CD14-positive monocyte (primary cell): ENCODE measurements around the gene NTM. TPM values are rescaled to one million over a fixed set of nuclear protein-coding genes. Genes with fewer than 3 reads are reported as not detected.

Experiments used
- DNase-seq, 3 donors: peaks; one replicate each; pipeline ENCODE4 v3.0.0-alpha.2; 2011 to 2022
- H2AFZ ChIP-seq: 2 replicates; pipeline ENCODE4 v1.6.0; 2012; ENCODE audit warnings: mild to moderate bottlenecking, low read depth, low read length, inconsistent platforms; ENCODE audit not compliant: insufficient read depth, poor library complexity, severe bottlenecking
- H3K27ac ChIP-seq, 2 donors: 1 replicate in 1 of 2; 2 replicates in 1 of 2; pipeline ENCODE4 v1.5.1; 2012 to 2013; ENCODE audit warnings: low read length in 2 of 2, control low read depth in 1 of 2, inconsistent platforms in 1 of 2, low read depth in 1 of 2, mild to moderate bottlenecking in 1 of 2
- H3K27me3 ChIP-seq, 2 donors: one replicate each; pipeline versions ENCODE4 v1.6.0 to v1.6.1; 2011 to 2013; ENCODE audit warnings: low read length in 2 of 2; ENCODE audit not compliant: control insufficient read depth in 2 of 2, insufficient read depth in 2 of 2
- H3K36me3 ChIP-seq, 2 donors: replicated peaks in 1 of 2; 1 replicate in 1 of 2; 2 replicates in 1 of 2; pipeline versions ENCODE4 v1.5.1 to v1.6.1; 2012 to 2013; ENCODE audit warnings: low read length in 2 of 2, control low read depth in 1 of 2, inconsistent platforms in 1 of 2, mild to moderate bottlenecking in 1 of 2; ENCODE audit not compliant: insufficient read depth in 2 of 2, control insufficient read depth in 1 of 2
- H3K4me1 ChIP-seq, 2 donors: 1 replicate in 1 of 2; 2 replicates in 1 of 2; pipeline versions ENCODE4 v1.5.1 to v1.6.1; 2012 to 2013; ENCODE audit warnings: low read length in 2 of 2, control low read depth in 1 of 2, inconsistent platforms in 1 of 2, mild to moderate bottlenecking in 1 of 2, moderate library complexity in 1 of 2; ENCODE audit not compliant: insufficient read depth in 2 of 2, control insufficient read depth in 1 of 2
- H3K4me2 ChIP-seq: replicated peaks from 2 replicates; pipeline ENCODE3; 2012; ENCODE audit warnings: low read length, moderate library complexity, mild to moderate bottlenecking; ENCODE audit not compliant: poor library complexity, severe bottlenecking; ENCODE audit errors: extremely low read depth
- H3K4me3 ChIP-seq, 3 experiments: fragments of 200-600 bp in 1 of 3; sonication (generic) in 1 of 3; replicated peaks in 1 of 3; 1 replicate in 2 of 3; 2 replicates in 1 of 3; pipeline ENCODE4 v1.5.1; 2011 to 2013; ENCODE audit warnings: low read length in 3 of 3, mild to moderate bottlenecking in 3 of 3, control low read depth in 2 of 3, low read depth in 2 of 3, inconsistent platforms in 1 of 3, moderate library complexity in 1 of 3
- H3K79me2 ChIP-seq: 2 replicates; pipeline ENCODE4 v1.6.0; 2012; ENCODE audit warnings: mild to moderate bottlenecking, control low read depth, inconsistent platforms, low read length, moderate library complexity; ENCODE audit not compliant: insufficient read depth
- H3K9ac ChIP-seq: 2 replicates; pipeline ENCODE4 v1.6.0; 2017; ENCODE audit warnings: low read length, mild to moderate bottlenecking; ENCODE audit not compliant: insufficient read depth, poor library complexity, severe bottlenecking
- H3K9me3 ChIP-seq, 2 donors: replicated peaks in 1 of 2; 1 replicate in 1 of 2; 2 replicates in 1 of 2; pipeline versions ENCODE4 v1.5.1 to v1.6.1; 2012 to 2013; ENCODE audit warnings: low read length in 2 of 2, control low read depth in 1 of 2; ENCODE audit not compliant: control insufficient read depth in 1 of 2, insufficient read depth in 1 of 2
- H4K20me1 ChIP-seq: 2 replicates; pipeline ENCODE4 v1.6.0; 2012; ENCODE audit warnings: mild to moderate bottlenecking, low read length, control low read depth, moderate library complexity; ENCODE audit not compliant: insufficient read depth
- H3K27ac Mint-ChIP-seq, 7 donors: one replicate each; pipeline ENCODE4 v1.8.0; 2020; ENCODE audit warnings: mild to moderate bottlenecking in 7 of 7, mixed read lengths in 7 of 7, moderate library complexity in 6 of 7, inconsistent platforms in 2 of 7
- H3K27me3 Mint-ChIP-seq, 3 donors: one replicate each; pipeline ENCODE4 v1.8.0; 2021 to 2022; ENCODE audit warnings: low read depth in 3 of 3, mild to moderate bottlenecking in 3 of 3, mixed read lengths in 3 of 3, moderate library complexity in 3 of 3, inconsistent platforms in 1 of 3
- H3K36me3 Mint-ChIP-seq, 2 donors: one replicate each; pipeline ENCODE4 v1.8.0; 2020; ENCODE audit warnings: mixed read lengths in 2 of 2, inconsistent platforms in 1 of 2, mild to moderate bottlenecking in 1 of 2
- H3K4me1 Mint-ChIP-seq: one replicate; pipeline ENCODE4 v1.8.0; 2020; ENCODE audit warnings: mild to moderate bottlenecking, mixed read lengths
- H3K4me3 Mint-ChIP-seq, 2 donors: one replicate each; pipeline ENCODE4 v1.8.0; 2020; ENCODE audit warnings: mild to moderate bottlenecking in 2 of 2, mixed read lengths in 2 of 2, moderate library complexity in 1 of 2
- H3K9me3 Mint-ChIP-seq, 7 donors: one replicate each; pipeline ENCODE4 v1.8.0; 2020 to 2022; ENCODE audit warnings: mixed read lengths in 7 of 7, mild to moderate bottlenecking in 6 of 7, moderate library complexity in 6 of 7, inconsistent platforms in 2 of 7
- CTCF ChIP-seq: fragments of 200-600 bp; IDR thresholded peaks from one replicate; pipeline ENCODE4 v1.8.0; 2022; ENCODE audit warnings: antibody characterized with exemption, mild to moderate bottlenecking
- WGBS: methylation state at CpG from one replicate; pipeline ENCODE4 v1.1.5; 2013; ENCODE audit warnings: missing lambda C conversion rate; ENCODE audit not compliant: insufficient coverage; 5-methylcytosine and 5-hydroxymethylcytosine counted together
- intact Hi-C, 2 donors: fragments of 100-400 bp; cut with micrococcal nuclease; formaldehyde crosslinking; loops; one replicate each; pipeline versions ENCODE4 v1.15.0 to v1.15.1; 2023
- polyA plus RNA-seq, 3 donors: library from polyadenylated mRNA; depleted of rRNA in 1 of 3; unstranded in 2 of 3; stranded (reverse) in 1 of 3; fragments of 300-500 nt in 2 of 3; fragments of >200 nt in 1 of 3; fragmentation: Illumina TruSeq in 2 of 3; gene quantifications; 1 replicate in 2 of 3; 2 replicates in 1 of 3; pipeline ENCODE4 v1.2.3, GENCODE V29; 2012 to 2021

Gene NTM
- polyA plus RNA-seq, 3 donors = not detected

GRCh38 chr11:131943295-131943694 lies 572.9 kb downstream of the NTM start:
- no peak for DNase-seq
- Histone ChIP-seq H3K9me3 (no peaks in the 10 kb centered on the region), H3K4me3 (no peak overlapping the region), H3K4me2 (no peak overlapping the region), H4K20me1 (no peaks in the 10 kb centered on the region), H3K36me3 (no peaks in the 10 kb centered on the region), H3K9ac (no peak overlapping the region), H3K27ac (no peak overlapping the region), H3K27me3 (no peaks in the 10 kb centered on the region), H2AFZ (no peak overlapping the region), H3K79me2 (no peaks in the 10 kb centered on the region), H3K4me1 (no peaks in the 10 kb centered on the region)
- Mint-ChIP-seq H3K36me3 (no peaks in the 10 kb centered on the region), H3K27ac (no peak overlapping the region), H3K9me3 (no peaks in the 10 kb centered on the region), H3K4me1 (peaks cover under 1% of the 10 kb centered on the region), H3K4me3 (no peak overlapping the region), H3K27me3 (peaks cover 2 to 15% (median 8%) of the 10 kb centered on the region in 3 donors)
- intact Hi-C loops = no loop called here
- no peak for TF ChIP-seq CTCF
- 92% methylated on average over 6 of the region's 6 CpGs for WGBS

- H3K27ac Mint-ChIP-seq = no peak overlapping the region
- H3K4me2 ChIP-seq = no peak overlapping the region
- H3K36me3 ChIP-seq = no peaks in the 10 kb centered on the region
- H2AFZ ChIP-seq = no peak overlapping the region
- no peaks in the 10 kb centered on the region for H3K27me3 ChIP-seq
- no peak overlapping the region for H3K27ac ChIP-seq
- no peak overlapping the region for H3K9ac ChIP-seq
- intact Hi-C loops = no loop called here
- no peak for DNase-seq
- 100% methylated on average over 4 of the region's 6 CpGs for WGBS
- no peaks in the 10 kb centered on the region for H3K4me1 ChIP-seq
- no peaks in the 10 kb centered on the region for H3K36me3 Mint-ChIP-seq
- peaks cover 0 to 9% (median 3%) of the 10 kb centered on the region in 3 donors for H3K27me3 Mint-ChIP-seq
- TF ChIP-seq CTCF = no peak
- no peaks in the 10 kb centered on the region for H3K9me3 Mint-ChIP-seq
- H3K9me3 ChIP-seq = no peaks in the 10 kb centered on the region
- H3K79me2 ChIP-seq = no peaks in the 10 kb centered on the region
- H3K4me3 Mint-ChIP-seq = no peak overlapping the region
- no peak overlapping the region for H3K4me3 ChIP-seq
- no peaks in the 10 kb centered on the region for H3K4me1 Mint-ChIP-seq
- H4K20me1 ChIP-seq = no peaks in the 10 kb centered on the region
Measured at GRCh38 chr11:131944736-131945135, 574.3 kb downstream of the NTM start.
